Measurements from ENCODE around the gene EI24. TPM values are rescaled to one million over a fixed set of nuclear protein-coding genes. Genes with fewer than 3 reads are reported as not detected.

Gene EI24
- total and polyA plus RNA-seq, 9 of the 15 experiments (the other 6 are each of a cell fraction or from before 2014, with no cell fraction given) = 50.4 to 260 (median 168) TPM

DNA sequence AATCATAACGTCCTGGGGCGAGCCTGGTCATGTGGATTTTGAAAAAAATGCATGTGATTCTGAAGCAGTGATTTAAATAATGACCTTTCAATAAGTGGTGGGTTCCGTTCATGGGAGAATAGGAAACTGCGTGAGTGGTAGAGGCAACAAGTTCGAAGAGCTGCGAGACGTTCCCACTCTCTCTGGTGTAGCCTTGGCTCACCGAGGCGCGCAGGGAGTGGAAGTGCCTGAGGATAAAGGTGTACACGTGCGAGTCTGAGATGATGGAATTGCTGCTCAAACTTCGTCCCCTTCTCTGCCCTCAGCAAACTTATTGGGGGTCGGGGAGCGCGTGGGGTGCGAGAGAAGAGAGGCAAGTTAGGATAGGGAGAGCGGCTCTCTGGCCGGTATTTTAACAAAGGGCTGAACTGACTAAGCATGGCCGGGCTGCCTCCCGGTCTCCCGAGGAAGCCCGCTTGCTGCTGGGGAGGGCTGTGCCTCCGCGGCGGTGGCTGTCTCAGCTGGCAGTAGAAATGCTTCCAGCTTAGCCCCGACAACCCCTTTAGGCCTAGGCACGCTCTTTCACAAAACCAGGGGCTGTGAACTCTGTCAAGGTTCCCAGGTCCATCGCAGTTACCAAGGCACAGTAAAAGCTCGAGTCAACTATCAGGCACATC, 22.5 kb downstream of the EI24 start (continued):
- TF ChIP-seq ZNF584 (CRISPR knock-in tag; IDR thresholded peaks at IDR 0.05; ENCODE audit: low read depth) (peak; percentile 79; the same call in 1 of the 2 replicates), PTBP1 (IDR thresholded peaks at IDR 0.05; ENCODE audit: low read depth, low read length) (no peak), RBM39 (optimal IDR thresholded peaks at IDR 0.05; ENCODE audit: low read depth, low read length) (peak; percentile 41), TAF1 (IDR thresholded peaks at IDR 0.05; ENCODE audit: control insufficient read depth, extremely low read depth, insufficient read depth, low read length, severe bottlenecking) (peak; percentile 20), CBFB (CRISPR knock-in tag; IDR thresholded peaks at IDR 0.05) (peak; percentile 15; the same call in 1 of the 2 replicates), ZNF766 (CRISPR knock-in tag; conservative IDR thresholded peaks at IDR 0.05) (0 out of 2 replicates have a peak, but pooled peaks have one; percentile 62), BHLHE40 (IDR thresholded peaks at IDR 0.05; ENCODE audit: low read length) (no peak), MEF2D (tag; conservative IDR thresholded peaks at IDR 0.05; ENCODE audit: low read depth) (no peak), NFRKB (IDR thresholded peaks at IDR 0.05; ENCODE audit: low read depth) (no peak; the same call in 1 of the 2 replicates), SRF (CRISPR knock-in tag; IDR thresholded peaks at IDR 0.05) (0 out of 4 replicates have a peak, but pooled peaks of 1 of the 2 experiments have one; percentile 36), ZNF507 (tag; conservative IDR thresholded peaks at IDR 0.05) (no peak), KDM5B (IDR thresholded peaks at IDR 0.05; ENCODE audit: insufficient replicate concordance, low read depth, low read length) (peak; percentile 10), MAZ (CRISPR knock-in tag; conservative IDR thresholded peaks at IDR 0.05 in 1 of 2, IDR thresholded peaks at IDR 0.05 in 1 of 2) (peak in 1 of 2 experiments; percentile 18; a peak in 1 of 4 replicates), HMG20B (CRISPR knock-in tag; IDR thresholded peaks at IDR 0.05) (no peak), NR3C1 (CRISPR knock-in tag; IDR thresholded peaks at IDR 0.05) (no peak), KDM4B (IDR thresholded peaks at IDR 0.05; ENCODE audit: borderline replicate concordance in 2 of 2, low read depth in 1 of 2) (0 out of 4 replicates have a peak, but pooled peaks of 1 of the 2 experiments have one; percentile 28), RBFOX2 (IDR thresholded peaks at IDR 0.05; ENCODE audit: low read depth, low read length) (peak; percentile 39)
- TF ChIP-seq, protein P1, sequence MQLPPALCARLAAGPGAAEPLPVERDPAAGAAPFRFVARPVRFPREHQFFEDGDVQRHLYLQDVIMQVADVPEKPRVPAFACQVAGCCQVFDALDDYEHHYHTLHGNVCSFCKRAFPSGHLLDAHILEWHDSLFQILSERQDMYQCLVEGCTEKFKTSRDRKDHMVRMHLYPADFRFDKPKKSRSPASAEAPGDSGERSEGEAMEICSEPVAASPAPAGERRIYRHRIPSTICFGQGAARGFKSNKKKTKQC (CRISPR knock-in tag; IDR thresholded peaks at IDR 0.05) = 0 out of 2 replicates have a peak, but pooled peaks have one; percentile 33
- TF ChIP-seq, protein P2, sequence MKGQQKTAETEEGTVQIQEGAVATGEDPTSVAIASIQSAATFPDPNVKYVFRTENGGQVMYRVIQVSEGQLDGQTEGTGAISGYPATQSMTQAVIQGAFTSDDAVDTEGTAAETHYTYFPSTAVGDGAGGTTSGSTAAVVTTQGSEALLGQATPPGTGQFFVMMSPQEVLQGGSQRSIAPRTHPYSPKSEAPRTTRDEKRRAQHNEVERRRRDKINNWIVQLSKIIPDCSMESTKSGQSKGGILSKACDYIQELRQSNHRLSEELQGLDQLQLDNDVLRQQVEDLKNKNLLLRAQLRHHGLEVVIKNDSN (CRISPR knock-in tag; IDR thresholded peaks at IDR 0.05) = no peak
